Left lung (tissue), 10 donors: Measurements from ENCODE around the gene TMEM225B. TPM values are rescaled to one million over a fixed set of nuclear protein-coding genes. Genes with fewer than 3 reads are reported as not detected.
A peak's percentile ranks its signal among the peaks of the same experiment; 100 is the strongest.

Source experiments
- ATAC-seq: fragments of 200-7000 bp; cut with Tn5 transposase; one replicate; pipeline ENCODE4 v1.9.1; 2020; ENCODE audit warnings: moderate library complexity
- DNase-seq, 4 donors: peaks; one replicate each; pipeline ENCODE4 v3.0.0-alpha.2; 2013 to 2020
- H3K27ac ChIP-seq, 2 donors: fragments of 200-600 bp; sonication (generic) in 1 of 2; one replicate each; pipeline versions ENCODE4 v1.5.0 to v1.8.0; 2020 to 2021
- H3K27me3 ChIP-seq, 2 donors: fragments of 200-600 bp; sonication (generic) in 1 of 2; one replicate each; pipeline versions ENCODE4 v1.5.0 to v1.8.0; 2020 to 2021
- H3K36me3 ChIP-seq, 2 donors: fragments of 200-600 bp; sonication (generic) in 1 of 2; one replicate each; pipeline versions ENCODE4 v1.5.0 to v1.8.0; 2020 to 2021
- H3K4me1 ChIP-seq, 2 donors: fragments of 200-600 bp; one replicate each; pipeline ENCODE4 v1.8.0; 2021
- H3K4me3 ChIP-seq, 2 donors: fragments of 200-600 bp; sonication (generic) in 1 of 2; one replicate each; pipeline versions ENCODE4 v1.5.0 to v1.8.0; 2020 to 2021; ENCODE audit warnings: mild to moderate bottlenecking in 1 of 2
- H3K9me3 ChIP-seq, 2 donors: fragments of 200-600 bp; sonication (generic) in 1 of 2; one replicate each; pipeline versions ENCODE4 v1.5.0 to v1.8.0; 2020 to 2021
- CTCF ChIP-seq, 2 donors: fragments of 200-600 bp; sonication (generic) in 1 of 2; IDR thresholded peaks; one replicate each; pipeline versions ENCODE4 v1.5.0 to v1.8.0; 2021; ENCODE audit warnings: antibody characterized with exemption in 2 of 2
- intact Hi-C, 2 donors: fragments of 100-400 bp; cut with DNase I; formaldehyde crosslinking; loops; one replicate each; pipeline versions ENCODE4 v1.11.2 to v1.14.2; 2022
- polyA plus RNA-seq, 6 donors: library from polyadenylated mRNA; unstranded; fragments of 120-200 nt; gene quantifications; one replicate each; pipeline ENCODE4 v1.2.1, GENCODE V29; 2013; ENCODE audit not compliant: insufficient read length in 6 of 6
- total RNA-seq, 2 donors: library from RNA; stranded (reverse); fragmentation: NEBNext Ultra II Directional; extraction: Animal tissue kit (Norgen Biotek cat#: 25700); gene quantifications; one replicate each; pipeline ENCODE4 v1.2.1, GENCODE V29; 2021
- donor health status: DM: no; HTN: yes; CAD: no.
- donor health status: DM: no; HTN: no; CAD: no.

Gene TMEM225B
- total and polyA plus RNA-seq, 8 donors, result 0.60 to 1.9 (median 1.5) TPM

GRCh38 chr7:99623702-99624447, 25.8 kb downstream of the TMEM225B start:
- no peak for TF ChIP-seq CTCF (IDR thresholded peaks at IDR 0.05)
- no peaks in the 10 kb centered on the region for H3K27me3 ChIP-seq
- intact Hi-C loops, result no loop called here
- no peak for DNase-seq
- no peak for ATAC-seq
- H3K27ac ChIP-seq, result peak overlapping the region in 1 of 2 donors; percentile 13
- no peaks in the 10 kb centered on the region for H3K9me3 ChIP-seq
- no peaks in the 10 kb centered on the region for H3K4me1 ChIP-seq
- peaks cover 0 to 100% of the 10 kb centered on the region in 2 donors for H3K36me3 ChIP-seq
- H3K4me3 ChIP-seq, result no peak overlapping the region

- Histone ChIP-seq H3K27ac (no peak overlapping the region), H3K36me3 (peaks cover 0 to 100% of the 10 kb centered on the region in 2 donors), H3K9me3 (no peaks in the 10 kb centered on the region), H3K4me1 (no peaks in the 10 kb centered on the region), H3K27me3 (no peaks in the 10 kb centered on the region), H3K4me3 (no peak overlapping the region)
- intact Hi-C loops, result no loop called here
- ATAC-seq (no peak), DNase-seq (no peak)
- TF ChIP-seq CTCF (IDR thresholded peaks at IDR 0.05), result no peak
These were observed 26.4 kb downstream of the TMEM225B start for GRCh38 chr7:99624484-99624883.

GRCh38 chr7:99625321-99625720, 27.3 kb downstream of the TMEM225B start:
- no peak for DNase-seq
- Histone ChIP-seq H3K4me3 (no peak overlapping the region), H3K9me3 (no peaks in the 10 kb centered on the region), H3K36me3 (peaks cover 0 to 100% of the 10 kb centered on the region in 2 donors), H3K4me1 (no peaks in the 10 kb centered on the region), H3K27me3 (no peaks in the 10 kb centered on the region), H3K27ac (no peak overlapping the region)
- intact Hi-C loops, result no loop called here
- no peak for ATAC-seq
- TF ChIP-seq CTCF (IDR thresholded peaks at IDR 0.05), result no peak

GRCh38 chr7:99625961-99626360, 27.9 kb downstream of the TMEM225B start:
- Histone ChIP-seq H3K4me1 (no peaks in the 10 kb centered on the region), H3K27me3 (no peaks in the 10 kb centered on the region), H3K9me3 (no peaks in the 10 kb centered on the region), H3K27ac (no peak overlapping the region), H3K36me3 (peaks cover 0 to 100% of the 10 kb centered on the region in 2 donors), H3K4me3 (no peak overlapping the region)
- TF ChIP-seq CTCF (IDR thresholded peaks at IDR 0.05), result no peak
- DNase-seq (no peak), ATAC-seq (no peak)
- intact Hi-C loops, result no loop called here

- no peak for ATAC-seq
- intact Hi-C loops, result no loop called here
- Histone ChIP-seq H3K27ac (no peak overlapping the region), H3K9me3 (no peaks in the 10 kb centered on the region), H3K36me3 (peaks cover 0 to 98% of the 10 kb centered on the region in 2 donors), H3K4me1 (no peaks in the 10 kb centered on the region), H3K27me3 (no peaks in the 10 kb centered on the region), H3K4me3 (no peak overlapping the region)
- DNase-seq, result no peak
- no peak for TF ChIP-seq CTCF (IDR thresholded peaks at IDR 0.05)
These were observed 28.6 kb downstream of the TMEM225B start for GRCh38 chr7:99626661-99627060.
